ENCODE measurements around the gene RDH8. TPM values are rescaled to one million over a fixed set of nuclear protein-coding genes. Genes with fewer than 3 reads are reported as not detected.

The RDH8 gene
- total and polyA plus RNA-seq, 2 of the 8 experiments (the other 6 are each of a cell fraction or from before 2014, with no cell fraction given) = 0.38 TPM; not detected in 1

- TF ChIP-seq ATF3 (IDR thresholded peaks at IDR 0.05; ENCODE audit: insufficient read depth, low read depth, low read length) (no peak), RAD21 (IDR thresholded peaks at IDR 0.05 in 1 of 2, conservative IDR thresholded peaks at IDR 0.05 in 1 of 2; ENCODE audit: low read depth in 2 of 2, low read length in 2 of 2) (no peak), SIRT6 (IDR thresholded peaks at IDR 0.05; ENCODE audit: low read length) (no peak), TBP (IDR thresholded peaks at IDR 0.05; ENCODE audit: low read depth, low read length) (no peak), SUZ12 (IDR thresholded peaks at IDR 0.05; ENCODE audit: low read length) (no peak), ZNF274 (IDR thresholded peaks at IDR 0.05; ENCODE audit: borderline replicate concordance, extremely low read depth, low read length) (no peak), GABPA (IDR thresholded peaks at IDR 0.05; ENCODE audit: borderline replicate concordance, insufficient read depth, low read length) (no peak), NANOG (IDR thresholded peaks at IDR 0.05; ENCODE audit: insufficient read depth, low read depth, low read length, poor library complexity, severe bottlenecking) (no peak)
These were observed 24.5 kb downstream of the RDH8 start (continued) for GRCh38 chr19:10037809-10038208.

Data from H1 (cell line).